GM18870 (cell line): ENCODE data around the gene CHI3L1.

Experiments
- ATAC-seq: cut with Tn5 transposase; IDR thresholded peaks from one replicate; pipeline ENCODE4 v1.9.1; 2021; ENCODE audit warnings: moderate library complexity; ENCODE audit not compliant: unreplicated experiment

The CHI3L1 gene

GRCh38 chr1:203152158-203153034 lies 34.1 kb downstream of the CHI3L1 start:
- ATAC-seq, result no peak

GRCh38 chr1:203151362-203152157 lies 34.9 kb downstream of the CHI3L1 start:
- no peak for ATAC-seq

- ATAC-seq, result no peak
Observed at GRCh38 chr1:203150511-203151297, 35.8 kb downstream of the CHI3L1 start.

- no peak for ATAC-seq
Observed at GRCh38 chr1:203149188-203149840, 37.2 kb downstream of the CHI3L1 start.

- ATAC-seq, result no peak
Observed at GRCh38 chr1:203148579-203148978, 37.9 kb downstream of the CHI3L1 start.

- no peak for ATAC-seq
Observed at GRCh38 chr1:203148127-203148526, 38.4 kb downstream of the CHI3L1 start.

GRCh38 chr1:203147376-203147775 lies 39.1 kb downstream of the CHI3L1 start:
- no peak for ATAC-seq

GRCh38 chr1:203146537-203146936 lies 40.0 kb downstream of the CHI3L1 start:
- ATAC-seq, result no peak

- no peak for ATAC-seq
Observed at GRCh38 chr1:203146042-203146369, 40.5 kb downstream of the CHI3L1 start.

GRCh38 chr1:203145321-203146041 lies 41.0 kb downstream of the CHI3L1 start:
- ATAC-seq, result no peak

- ATAC-seq, result no peak
Observed at GRCh38 chr1:203144661-203145060, 41.8 kb downstream of the CHI3L1 start.

GRCh38 chr1:203143641-203144040 lies 42.9 kb downstream of the CHI3L1 start:
- ATAC-seq, result no peak

- ATAC-seq, result no peak
Observed at GRCh38 chr1:203142684-203143408, 43.7 kb downstream of the CHI3L1 start.

GRCh38 chr1:203142124-203142523 lies 44.4 kb downstream of the CHI3L1 start:
- no peak for ATAC-seq

GRCh38 chr1:203140743-203141520 lies 45.6 kb downstream of the CHI3L1 start:
- ATAC-seq, result no peak

GRCh38 chr1:203139976-203140475 lies 46.5 kb downstream of the CHI3L1 start:
- no peak for ATAC-seq

- no peak for ATAC-seq
Observed at GRCh38 chr1:203138066-203138465, 48.4 kb downstream of the CHI3L1 start.

- ATAC-seq, result no peak
Observed at GRCh38 chr1:203137324-203137723, 49.2 kb downstream of the CHI3L1 start.
